ENCODE data around the gene LCP2. TPM values are rescaled to one million over a fixed set of nuclear protein-coding genes. Genes with fewer than 3 reads are reported as not detected.

The LCP2 gene
- total and polyA plus RNA-seq, 2 donors from 2014 or later = 4.6 to 48.8 TPM

- TF ChIP-seq CTCF (IDR thresholded peaks at IDR 0.05; ENCODE audit: borderline replicate concordance, extremely low read depth, insufficient read depth) = no peak
- FAIRE-seq = no peak
- intact Hi-C loops (cut with DNase I) = no loop called here
These were observed 15.1 kb upstream of the LCP2 start for GRCh38 chr5:170312666-170313065.

DNA sequence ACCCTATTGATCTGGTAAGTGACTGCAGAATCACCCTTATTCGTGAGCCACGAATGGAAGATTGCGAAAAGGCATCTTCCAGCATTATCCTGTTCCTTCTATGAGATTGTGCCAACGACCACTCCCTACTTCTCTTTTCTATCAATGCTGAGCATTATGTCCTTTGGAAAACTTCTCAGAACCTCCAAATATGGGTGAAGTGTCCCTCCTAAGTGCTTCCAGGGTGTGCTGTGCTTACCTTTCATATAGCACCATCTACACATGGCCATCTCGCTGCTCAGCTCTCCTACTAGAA is 14.7 kb upstream of the LCP2 start:
- no peak for FAIRE-seq
- Histone ChIP-seq H3K9ac (ENCODE audit: low read length in 3 of 3) (no peak overlapping the region), H3K4me3 (ENCODE audit: low read length in 3 of 3) (no peak overlapping the region)

More at GRCh38 chr5:170312666-170313065, 15.1 kb upstream of the LCP2 start:
- Histone ChIP-seq H3K9me3 (ENCODE audit: control insufficient read depth in 2 of 3, insufficient read depth in 1 of 3, low read length in 3 of 3) (no peaks in the 10 kb centered on the region), H3K4me3 (ENCODE audit: low read length in 3 of 3) (no peak overlapping the region), H3K36me3 (ENCODE audit: control insufficient read depth in 2 of 3, insufficient read depth in 3 of 3, low read length in 3 of 3) (no peaks in the 10 kb centered on the region), H3K27me3 (ENCODE audit: control insufficient read depth, insufficient read depth, low read length) (no peaks in the 10 kb centered on the region), H3K4me1 (ENCODE audit: control insufficient read depth in 2 of 3, insufficient read depth in 2 of 3, low read depth in 1 of 3, low read length in 3 of 3) (peaks cover 2 to 5% (median 3%) of the 10 kb centered on the region in 3 donors), H3K27ac (ENCODE audit: low read depth in 2 of 2, low read length in 2 of 2) (no peak overlapping the region), H3K9ac (ENCODE audit: low read length in 3 of 3) (no peak overlapping the region)
- no peak for DNase-seq

DNA sequence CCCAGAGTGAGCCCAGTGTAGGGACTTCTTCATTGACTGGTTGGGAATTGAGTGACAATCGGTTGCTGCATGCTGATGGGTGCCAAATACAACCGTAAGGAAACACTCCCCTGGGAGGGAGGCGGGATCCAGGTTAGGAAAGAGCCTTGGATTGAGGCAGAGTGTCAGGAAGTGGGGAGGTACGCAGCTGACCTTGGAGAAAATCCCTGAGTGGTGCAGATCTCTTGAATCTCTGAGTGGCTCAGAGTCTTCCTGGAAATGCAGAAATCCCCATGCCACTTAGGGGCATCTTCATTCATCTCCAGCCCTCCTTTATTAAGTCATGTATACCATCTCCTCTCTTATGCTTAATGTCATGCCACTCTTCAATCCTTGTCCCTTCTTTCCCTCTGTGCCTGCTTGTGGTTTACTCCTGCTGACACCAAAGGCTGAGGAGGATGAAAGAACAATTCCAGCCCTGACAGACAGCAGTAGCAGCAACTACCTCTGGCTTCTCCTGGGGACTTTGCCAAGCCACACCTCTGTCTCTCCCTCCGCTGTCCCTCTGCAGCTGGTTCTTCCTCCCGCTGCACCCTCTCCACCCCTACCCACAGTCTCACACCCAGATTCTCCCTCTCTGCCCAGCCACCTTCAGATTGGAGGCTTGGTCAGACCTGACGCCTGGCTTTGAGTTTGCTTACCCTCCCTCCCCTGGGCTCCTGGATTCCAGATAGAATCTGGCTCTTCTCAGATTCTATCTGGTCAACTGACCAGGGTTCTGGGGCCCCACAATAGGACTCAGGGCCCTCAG is 14.1 kb upstream of the LCP2 start:
- DNase-seq = no peak
- Histone ChIP-seq H3K27ac (ENCODE audit: low read depth in 2 of 2, low read length in 2 of 2) (no peak overlapping the region), H3K4me1 (ENCODE audit: control insufficient read depth in 2 of 3, insufficient read depth in 2 of 3, low read depth in 1 of 3, low read length in 3 of 3) (peaks cover 2 to 5% (median 3%) of the 10 kb centered on the region in 3 donors), H3K27me3 (ENCODE audit: control insufficient read depth, insufficient read depth, low read length) (no peaks in the 10 kb centered on the region), H3K36me3 (ENCODE audit: control insufficient read depth in 2 of 3, insufficient read depth in 3 of 3, low read length in 3 of 3) (no peaks in the 10 kb centered on the region), H3K9me3 (ENCODE audit: control insufficient read depth in 2 of 3, insufficient read depth in 1 of 3, low read length in 3 of 3) (no peaks in the 10 kb centered on the region), H3K9ac (ENCODE audit: low read length in 3 of 3) (no peak overlapping the region), H3K4me3 (ENCODE audit: low read length in 3 of 3) (no peak overlapping the region)
- TF ChIP-seq CTCF (IDR thresholded peaks at IDR 0.05; ENCODE audit: borderline replicate concordance, extremely low read depth, insufficient read depth) = no peak
- intact Hi-C loops (cut with DNase I) = no loop called here
- no peak for FAIRE-seq

More for the DNA sequence above, 14.7 kb upstream of the LCP2 start:
- Histone ChIP-seq H3K27ac (ENCODE audit: low read depth in 2 of 2, low read length in 2 of 2) (no peak overlapping the region), H3K9me3 (ENCODE audit: control insufficient read depth in 2 of 3, insufficient read depth in 1 of 3, low read length in 3 of 3) (no peaks in the 10 kb centered on the region), H3K4me1 (ENCODE audit: control insufficient read depth in 2 of 3, insufficient read depth in 2 of 3, low read depth in 1 of 3, low read length in 3 of 3) (peaks cover 2 to 5% (median 3%) of the 10 kb centered on the region in 3 donors), H3K27me3 (ENCODE audit: control insufficient read depth, insufficient read depth, low read length) (no peaks in the 10 kb centered on the region), H3K36me3 (ENCODE audit: control insufficient read depth in 2 of 3, insufficient read depth in 3 of 3, low read length in 3 of 3) (no peaks in the 10 kb centered on the region)
- intact Hi-C loops (cut with DNase I) = no loop called here
- TF ChIP-seq CTCF (IDR thresholded peaks at IDR 0.05; ENCODE audit: borderline replicate concordance, extremely low read depth, insufficient read depth) = no peak
- DNase-seq = no peak

Measured in kidney (tissue), 14 donors.